Measurements from ENCODE around the gene CCDC171.

Gene CCDC171

GRCh38 chr9:15512204-15512603 is 40.6 kb upstream of the CCDC171 start:
- Histone ChIP-seq H3K27ac (replicated peaks) (no peak overlapping the region), H3K27me3 (ENCODE audit: insufficient read depth, poor library complexity, severe bottlenecking) (no peaks in the 10 kb centered on the region), H3K4me3 (replicated peaks; ENCODE audit: insufficient read depth, low read length) (no peak overlapping the region)
- TF ChIP-seq SPI1 (IDR thresholded peaks at IDR 0.05; ENCODE audit: borderline replicate concordance, low read depth) (no peak), POLR2AphosphoS5 (IDR thresholded peaks at IDR 0.05; ENCODE audit: low read depth) (no peak), CTCF (IDR thresholded peaks at IDR 0.05; ENCODE audit: insufficient read depth, low read length) (no peak), GABPA (IDR thresholded peaks at IDR 0.05; ENCODE audit: low read depth) (no peak), REST (IDR thresholded peaks at IDR 0.05; ENCODE audit: insufficient replicate concordance, low read depth) (no peak)
- no peak for DNase-seq (ENCODE audit: low read depth in 1 of 2, low spot score in 1 of 2)

GRCh38 chr9:15512889-15513288 is 40.0 kb upstream of the CCDC171 start:
- no peak overlapping the region for H3K4me3 ChIP-seq (replicated peaks; ENCODE audit: insufficient read depth, low read length)
- no peak for TF ChIP-seq POLR2AphosphoS5 (IDR thresholded peaks at IDR 0.05; ENCODE audit: low read depth)
- TF ChIP-seq SPI1 (IDR thresholded peaks at IDR 0.05; ENCODE audit: borderline replicate concordance, low read depth): 0 out of 2 replicates have a peak, but pooled peaks have one; percentile 3
- no peaks in the 10 kb centered on the region for H3K27me3 ChIP-seq (ENCODE audit: insufficient read depth, poor library complexity, severe bottlenecking)
- no peak for DNase-seq (ENCODE audit: low read depth in 1 of 2, low spot score in 1 of 2)
- H3K27ac ChIP-seq (replicated peaks): no peak overlapping the region

- Histone ChIP-seq H3K4me3 (replicated peaks; ENCODE audit: insufficient read depth, low read length) (no peak overlapping the region), H3K27ac (replicated peaks) (no peak overlapping the region), H3K27me3 (ENCODE audit: insufficient read depth, poor library complexity, severe bottlenecking) (no peaks in the 10 kb centered on the region)
- TF ChIP-seq GABPA (IDR thresholded peaks at IDR 0.05; ENCODE audit: low read depth) (no peak), POLR2AphosphoS5 (IDR thresholded peaks at IDR 0.05; ENCODE audit: low read depth) (no peak), SPI1 (IDR thresholded peaks at IDR 0.05; ENCODE audit: borderline replicate concordance, low read depth) (no peak), REST (IDR thresholded peaks at IDR 0.05; ENCODE audit: insufficient replicate concordance, low read depth) (no peak), CTCF (IDR thresholded peaks at IDR 0.05; ENCODE audit: insufficient read depth, low read length) (no peak)
- DNase-seq (ENCODE audit: low read depth in 1 of 2, low spot score in 1 of 2): no peak
Measured at GRCh38 chr9:15513335-15513734, 39.5 kb upstream of the CCDC171 start.

- H3K4me3 ChIP-seq (replicated peaks; ENCODE audit: insufficient read depth, low read length): no peak overlapping the region
- TF ChIP-seq SPI1 (IDR thresholded peaks at IDR 0.05; ENCODE audit: borderline replicate concordance, low read depth) (no peak), GABPA (IDR thresholded peaks at IDR 0.05; ENCODE audit: low read depth) (no peak), CTCF (IDR thresholded peaks at IDR 0.05; ENCODE audit: insufficient read depth, low read length) (no peak), POLR2AphosphoS5 (IDR thresholded peaks at IDR 0.05; ENCODE audit: low read depth) (no peak), REST (IDR thresholded peaks at IDR 0.05; ENCODE audit: insufficient replicate concordance, low read depth) (no peak)
- H3K27ac ChIP-seq (replicated peaks): no peak overlapping the region
Measured at GRCh38 chr9:15519831-15520230, 33.0 kb upstream of the CCDC171 start.

More at GRCh38 chr9:15519831-15520230, 33.0 kb upstream of the CCDC171 start:
- no peaks in the 10 kb centered on the region for H3K27me3 ChIP-seq (ENCODE audit: insufficient read depth, poor library complexity, severe bottlenecking)
- DNase-seq (ENCODE audit: low read depth in 1 of 2, low spot score in 1 of 2): no peak

All from HL-60 (cell line).